Heart right ventricle (tissue), 16 donors: ENCODE results near the gene KCTD4. TPM values are rescaled to one million over a fixed set of nuclear protein-coding genes. Genes with fewer than 3 reads are reported as not detected.
A peak's percentile ranks its signal among the peaks of the same experiment; 100 is the strongest.

Experiments
- ATAC-seq, 8 donors: fragments of 200-7000 bp; cut with Tn5 transposase; one replicate each; pipeline ENCODE4 v1.9.1; 2020; ENCODE audit warnings: mild to moderate bottlenecking in 8 of 8, moderate library complexity in 8 of 8, moderate number of reproducible peaks in 1 of 8
- DNase-seq, 2 donors: peaks; one replicate each; pipeline ENCODE4 v3.0.0-alpha.2; 2020
- H3K27ac ChIP-seq, 10 donors: fragments of 200-600 bp; sonication (generic) in 2 of 10; one replicate each; pipeline versions ENCODE4 v1.5.0 to v1.8.0; 2020 to 2022; ENCODE audit warnings: mild to moderate bottlenecking in 3 of 10
- H3K27me3 ChIP-seq, 7 donors: fragments of 200-600 bp; one replicate each; pipeline ENCODE4 v1.8.0; 2021 to 2022; ENCODE audit warnings: mild to moderate bottlenecking in 2 of 7
- H3K36me3 ChIP-seq, 9 donors: fragments of 200-600 bp; sonication (generic) in 1 of 9; one replicate each; pipeline versions ENCODE4 v1.5.0 to v1.8.0; 2020 to 2022; ENCODE audit warnings: mild to moderate bottlenecking in 2 of 9
- H3K4me1 ChIP-seq, 9 donors: fragments of 200-600 bp; sonication (generic) in 1 of 9; one replicate each; pipeline versions ENCODE4 v1.5.0 to v1.8.0; 2020 to 2022; ENCODE audit warnings: mild to moderate bottlenecking in 4 of 9
- H3K4me3 ChIP-seq, 10 donors: fragments of 200-600 bp; sonication (generic) in 2 of 10; one replicate each; pipeline versions ENCODE4 v1.5.0 to v1.8.0; 2020 to 2022; ENCODE audit warnings: mild to moderate bottlenecking in 7 of 10, moderate library complexity in 2 of 10
- H3K9me3 ChIP-seq, 11 donors: fragments of 200-600 bp in 10 of 11; sonication (generic) in 2 of 11; one replicate each; pipeline versions ENCODE4 v1.5.0 to v1.8.0; 2013 to 2022; ENCODE audit warnings: mild to moderate bottlenecking in 2 of 11, control low read depth in 1 of 11, moderate library complexity in 1 of 11
- WGBS, 2 donors: extraction: QIAGEN DNeasy Blood & Tissue Kit; methylation state at CpG; one replicate each; pipeline ENCODE4 v1.1.7; 2013; ENCODE audit warnings: inconsistent platforms in 1 of 2; 5-methylcytosine and 5-hydroxymethylcytosine counted together
- intact Hi-C, 10 donors: fragments of 100-400 bp; cut with DNase I; formaldehyde crosslinking; loops; one replicate each; pipeline versions ENCODE4 v1.11.1 to v1.14.2; 2022
- polyA plus RNA-seq, 2 donors: library from polyadenylated mRNA; stranded (reverse); fragments of 200-250 nt; gene quantifications; one replicate each; pipeline ENCODE4 v1.2.3, GENCODE V29; 2013
- total RNA-seq, 10 donors: library from RNA; stranded (reverse); fragmentation: NEBNext Ultra II Directional in 3 of 10; extraction: Animal tissue kit (Norgen Biotek cat#: 25700) in 3 of 10; gene quantifications; one replicate each; pipeline versions ENCODE4 v1.2.1 to v1.2.4, GENCODE V29; 2021 to 2023
- TF ChIP-seq, protein P1 (sequence below), 9 donors: fragments of 200-600 bp; sonication (generic) in 2 of 9; IDR thresholded peaks; one replicate each; pipeline versions ENCODE4 v1.5.0 to v1.8.0; 2021 to 2022; ENCODE audit warnings: antibody characterized with exemption in 9 of 9, mild to moderate bottlenecking in 5 of 9, moderate library complexity in 1 of 9
- donor health status: Arrhythmogenic right ventricular cardiomyopathy.
- donor health status: ischemic (EF 13 %, LVEDD 7.1; RV severe dilation, severe dysfunction).
- donor health status: healthy with polysubstance abuse.
- donor health status: DM: no; HTN: yes; CAD: no.
- donor health status: DM: no; HTN: no; CAD: no.
- donor health status: ischemic (EF 25% LVEDD 6.9; RV normal size, moderate dysfunction).
- donor health status: ischemic (EF 25% LVEDD 5.7; RV mildly dilated, moderate dysfunction).
- donor health status: healthy.
- donor health status: DM: yes; HTN: yes; CAD: no.
- donor health status: Ischemic cardiomyopathy.
- donor health status: ischemic (EF 35%, LVEDD 5.7; RV mildly dilated, moderate dysfunction).
- donor health status: nonischemic (EF 11% LVEDD 7.7; RV severe dilation, severe dysfunction).
- donor health status: DM: yes; HTN: yes; CAD: no.
- donor health status: PGD.
- donor health status: ischemic (EF 29% LVEDD 5.4; RV normal size, mild dysfunction).
- donor health status: nonischemic (EF 23%, LVEDD 6.1; RV moderate dilation, normal function).

KCTD4 gene
- total and polyA plus RNA-seq, 12 donors: 0.01 to 0.16 (median 0.15) TPM; not detected in 9

- no peaks in the 10 kb centered on the region for H3K36me3 ChIP-seq
- H3K9me3 ChIP-seq: no peaks in the 10 kb centered on the region
- ATAC-seq: no peak
- TF ChIP-seq, protein P1, sequence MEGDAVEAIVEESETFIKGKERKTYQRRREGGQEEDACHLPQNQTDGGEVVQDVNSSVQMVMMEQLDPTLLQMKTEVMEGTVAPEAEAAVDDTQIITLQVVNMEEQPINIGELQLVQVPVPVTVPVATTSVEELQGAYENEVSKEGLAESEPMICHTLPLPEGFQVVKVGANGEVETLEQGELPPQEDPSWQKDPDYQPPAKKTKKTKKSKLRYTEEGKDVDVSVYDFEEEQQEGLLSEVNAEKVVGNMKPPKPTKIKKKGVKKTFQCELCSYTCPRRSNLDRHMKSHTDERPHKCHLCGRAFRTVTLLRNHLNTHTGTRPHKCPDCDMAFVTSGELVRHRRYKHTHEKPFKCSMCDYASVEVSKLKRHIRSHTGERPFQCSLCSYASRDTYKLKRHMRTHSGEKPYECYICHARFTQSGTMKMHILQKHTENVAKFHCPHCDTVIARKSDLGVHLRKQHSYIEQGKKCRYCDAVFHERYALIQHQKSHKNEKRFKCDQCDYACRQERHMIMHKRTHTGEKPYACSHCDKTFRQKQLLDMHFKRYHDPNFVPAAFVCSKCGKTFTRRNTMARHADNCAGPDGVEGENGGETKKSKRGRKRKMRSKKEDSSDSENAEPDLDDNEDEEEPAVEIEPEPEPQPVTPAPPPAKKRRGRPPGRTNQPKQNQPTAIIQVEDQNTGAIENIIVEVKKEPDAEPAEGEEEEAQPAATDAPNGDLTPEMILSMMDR (IDR thresholded peaks at IDR 0.05): no peak
- intact Hi-C loops: no loop called here
- H3K27me3 ChIP-seq: no peaks in the 10 kb centered on the region
- H3K4me1 ChIP-seq: peaks cover 0 to 28% (median 20%) of the 10 kb centered on the region in 9 donors
- H3K4me3 ChIP-seq: no peak overlapping the region
- DNase-seq: no peak
- H3K27ac ChIP-seq: no peak overlapping the region
- 85 to 91% methylated on average over 3 of the region's 3 CpGs for WGBS, 2 donors
Observed at GRCh38 chr13:45222516-45222915, 21.7 kb upstream of the KCTD4 start.

- Histone ChIP-seq H3K27me3 (no peaks in the 10 kb centered on the region), H3K27ac (no peak overlapping the region), H3K4me1 (peaks cover 0 to 31% (median 21%) of the 10 kb centered on the region in 9 donors), H3K4me3 (no peak overlapping the region), H3K36me3 (no peaks in the 10 kb centered on the region), H3K9me3 (no peaks in the 10 kb centered on the region)
- DNase-seq: no peak
- intact Hi-C loops: no loop called here
- WGBS, 2 donors: 89 to 97% methylated on average over 4 of the region's 4 CpGs
- TF ChIP-seq, protein P1 (IDR thresholded peaks at IDR 0.05): no peak
- no peak for ATAC-seq
Observed at GRCh38 chr13:45220403-45220802, 19.6 kb upstream of the KCTD4 start.

- ATAC-seq (no peak), DNase-seq (no peak)
- Histone ChIP-seq H3K27me3 (no peaks in the 10 kb centered on the region), H3K27ac (no peak overlapping the region), H3K9me3 (no peaks in the 10 kb centered on the region), H3K4me3 (no peak overlapping the region), H3K4me1 (peaks cover 0 to 31% (median 21%) of the 10 kb centered on the region in 9 donors), H3K36me3 (no peaks in the 10 kb centered on the region)
- TF ChIP-seq, protein P1 (IDR thresholded peaks at IDR 0.05): no peak
- 82 to 83% methylated on average over 4 of the region's 4 CpGs for WGBS, 2 donors
- intact Hi-C loops: no loop called here
Observed at GRCh38 chr13:45219938-45220375, 19.1 kb upstream of the KCTD4 start.

GRCh38 chr13:45219123-45219891, 18.5 kb upstream of the KCTD4 start:
- Histone ChIP-seq H3K4me1 (peaks cover 0 to 31% (median 21%) of the 10 kb centered on the region in 9 donors), H3K4me3 (no peak overlapping the region), H3K27ac (peak overlapping the region in 1 of 10 donors; percentile 5), H3K9me3 (no peaks in the 10 kb centered on the region), H3K36me3 (no peaks in the 10 kb centered on the region), H3K27me3 (no peaks in the 10 kb centered on the region)
- TF ChIP-seq, protein P1 (IDR thresholded peaks at IDR 0.05): no peak
- peak in 2 of 8 donors; percentile 35 to 67 for ATAC-seq
- intact Hi-C loops: no loop called here
- WGBS, 2 donors: 70 to 79% methylated on average over 5 of the region's 5 CpGs
- DNase-seq: no peak
